GM18907 (cell line): Measurements from ENCODE around the gene TPD52L1.
"Not testable (repeated sequence)": the region's sequence is repeated elsewhere in the genome, so short reads cannot be mapped to it uniquely, and the experiment has no call there.

Source experiments
- ATAC-seq: cut with Tn5 transposase; IDR thresholded peaks from one replicate; pipeline ENCODE4 v1.9.1; 2021; ENCODE audit warnings: mild to moderate bottlenecking, moderate library complexity; ENCODE audit not compliant: unreplicated experiment

The TPD52L1 gene

GRCh38 chr6:125140808-125141207 lies 12.8 kb upstream of the TPD52L1 start:
- no peak for ATAC-seq

DNA sequence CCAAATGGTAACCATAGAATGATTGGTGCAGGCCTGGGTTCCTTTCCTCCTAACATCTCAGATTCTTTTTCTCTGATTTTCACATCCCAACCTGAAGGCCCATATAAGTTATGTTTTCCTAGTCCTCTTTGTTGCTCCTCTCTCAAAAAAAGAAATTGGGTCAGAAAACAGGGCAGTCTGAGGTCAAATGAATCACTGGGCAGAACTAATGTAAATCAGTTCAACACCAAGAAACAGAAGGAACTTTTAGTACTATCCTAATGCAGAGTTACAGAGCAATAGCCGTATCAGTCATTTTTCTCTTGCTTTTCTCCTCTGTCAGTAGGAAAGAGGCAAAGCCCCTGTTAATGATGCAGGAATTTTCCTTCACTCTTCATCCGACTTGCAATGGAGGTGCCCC lies 11.0 kb upstream of the TPD52L1 start:
- no peak for ATAC-seq

DNA sequence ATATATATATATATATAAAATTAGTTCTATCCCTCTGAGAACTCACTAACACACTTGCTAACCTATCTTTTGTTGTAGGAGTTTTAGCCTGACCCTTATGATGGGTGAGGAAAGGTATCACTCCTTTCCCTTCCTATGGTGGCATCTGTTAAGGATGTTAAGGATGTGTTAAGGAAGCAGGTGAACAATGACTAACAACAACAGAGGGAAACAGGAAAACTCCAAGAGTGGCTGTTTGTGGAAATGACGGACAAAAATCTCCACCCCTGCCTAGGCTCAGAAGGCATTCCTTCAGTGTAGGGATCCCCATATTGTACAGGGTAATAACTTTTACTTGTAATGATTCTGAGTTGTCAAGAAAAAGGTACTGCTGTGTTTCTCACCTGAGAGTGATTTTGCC lies 8.8 kb upstream of the TPD52L1 start:
- ATAC-seq = no peak

DNA sequence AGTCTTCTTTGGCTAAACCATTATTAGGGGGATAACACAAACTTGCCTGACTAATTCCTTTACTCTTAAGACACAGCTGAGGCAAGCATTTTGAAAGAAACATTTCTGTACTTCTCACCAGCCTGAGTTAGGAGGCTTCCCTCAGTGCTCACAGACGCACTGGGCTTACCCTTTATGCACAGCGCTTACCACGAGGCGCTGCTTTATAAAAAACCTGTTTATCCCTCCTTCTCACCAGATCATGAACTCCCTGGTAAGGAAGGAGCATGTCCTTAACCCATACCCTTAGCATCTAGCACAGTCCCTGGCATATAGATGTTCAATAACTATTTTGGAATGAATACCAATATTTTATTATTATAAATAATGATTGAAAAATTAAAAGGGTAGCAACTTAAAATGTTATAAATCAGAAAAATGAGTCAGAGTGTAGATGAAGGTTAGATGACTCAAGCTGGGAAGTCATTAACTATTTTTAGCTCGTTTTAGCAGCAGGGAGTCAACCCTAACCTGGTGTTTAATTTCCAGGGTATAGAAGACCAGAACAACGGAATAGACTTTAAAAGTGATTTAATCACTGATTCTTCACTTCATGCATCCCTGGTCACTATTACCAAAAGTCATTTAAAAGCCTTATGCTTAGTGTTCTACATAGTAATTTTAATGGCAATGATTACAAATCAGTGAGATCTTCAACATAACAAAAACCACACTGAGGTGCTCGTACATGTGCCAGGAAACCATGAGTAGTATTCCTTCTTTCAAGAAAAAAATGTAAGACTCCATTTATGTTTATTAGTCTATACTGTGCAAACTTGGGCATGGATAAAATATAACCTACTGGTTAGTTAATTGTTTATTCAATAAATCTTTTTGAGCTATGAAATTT lies 4.1 kb upstream of the TPD52L1 start:
- no peak for ATAC-seq

DNA sequence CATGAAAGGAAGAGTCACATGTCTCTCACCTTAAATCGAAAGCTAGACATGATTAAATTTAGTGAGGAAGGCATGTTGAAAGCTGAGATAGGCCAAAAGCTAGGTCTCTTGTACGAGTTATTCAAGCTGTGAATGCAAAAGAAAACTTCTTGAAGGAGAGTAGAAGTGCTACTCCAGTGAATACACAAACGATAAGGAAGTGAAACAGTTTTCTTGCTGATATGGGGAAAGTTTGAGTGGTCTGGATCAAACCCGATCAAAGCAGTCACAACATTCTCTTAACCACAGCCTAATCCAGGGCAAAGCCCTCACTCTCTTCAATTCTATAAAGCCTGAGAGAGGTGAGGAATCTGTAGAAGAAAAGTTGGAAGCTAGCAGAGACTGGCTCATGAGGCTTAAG lies 1.9 kb upstream of the TPD52L1 start:
- ATAC-seq = no peak

DNA sequence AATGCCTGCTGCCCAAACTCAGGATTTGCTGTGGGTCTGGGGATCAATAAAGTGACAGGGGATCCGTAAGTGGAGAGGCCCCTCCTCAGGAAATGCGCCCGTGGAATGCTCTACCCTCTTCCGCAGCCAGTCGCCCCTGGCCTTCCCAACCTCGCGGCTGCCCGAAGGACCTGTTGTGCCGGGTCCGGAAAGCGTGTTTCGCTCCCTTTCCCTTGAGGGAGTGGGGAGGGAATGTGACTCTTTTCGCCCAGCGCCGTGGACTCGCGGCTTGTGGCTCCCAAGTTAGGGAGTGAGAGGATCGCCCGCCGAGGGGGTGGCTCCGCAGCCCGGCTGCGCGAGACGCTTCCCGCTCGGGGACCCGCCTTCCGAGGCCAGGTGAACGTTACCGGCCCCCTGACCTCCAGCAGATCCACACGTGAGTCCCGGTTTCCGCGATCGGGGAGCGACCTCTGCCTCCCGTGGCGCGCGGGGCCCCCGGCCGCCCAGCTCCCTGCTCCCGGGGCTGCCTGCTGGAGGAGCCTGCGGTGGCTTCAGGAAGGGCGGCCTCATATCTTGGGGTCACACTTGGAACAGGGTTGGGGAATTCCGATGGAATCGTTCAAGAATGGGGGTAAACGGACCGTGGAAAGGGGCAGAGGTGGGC lies 666 bp downstream of the TPD52L1 start:
- no peak for ATAC-seq

DNA sequence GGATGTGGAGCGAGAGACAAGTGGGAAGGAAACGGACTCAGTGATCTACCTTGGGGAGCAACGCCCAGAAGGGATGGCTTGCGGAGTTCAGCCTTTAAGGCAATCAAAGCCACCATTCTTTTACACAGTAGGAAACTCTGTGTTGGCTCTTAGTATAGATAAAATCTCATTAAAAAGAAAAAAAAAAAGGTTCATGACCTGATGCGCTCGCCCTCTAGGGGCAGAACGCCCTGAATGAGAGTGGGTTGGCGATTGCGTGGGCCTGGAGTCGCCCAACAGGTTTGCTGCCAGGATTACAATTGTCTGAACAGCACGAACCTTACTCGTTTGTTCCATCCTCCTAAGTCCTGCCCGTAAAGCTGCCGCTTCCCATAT lies 1.2 kb downstream of the TPD52L1 start:
- no peak for ATAC-seq

DNA sequence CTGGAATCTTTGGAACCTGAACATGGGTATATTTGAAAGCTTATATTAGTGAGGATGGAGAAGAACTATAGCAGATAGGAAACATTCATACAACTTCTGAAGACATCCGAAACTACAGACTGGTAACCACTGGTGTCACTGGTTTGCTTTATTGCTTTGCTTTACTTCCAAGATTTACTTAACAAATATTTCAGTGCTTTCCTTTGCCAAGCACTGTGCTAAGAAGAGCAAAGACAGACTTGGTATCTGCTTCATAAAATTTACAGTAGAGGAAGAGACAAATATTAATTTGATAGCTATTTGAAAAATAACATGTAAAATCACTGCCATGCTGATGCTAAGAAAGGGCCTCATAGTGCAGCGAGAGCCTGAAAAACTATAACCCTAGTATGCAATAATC lies 1.8 kb downstream of the TPD52L1 start:
- no peak for ATAC-seq

GRCh38 chr6:125156496-125156895 lies 2.9 kb downstream of the TPD52L1 start:
- no peak for ATAC-seq

DNA sequence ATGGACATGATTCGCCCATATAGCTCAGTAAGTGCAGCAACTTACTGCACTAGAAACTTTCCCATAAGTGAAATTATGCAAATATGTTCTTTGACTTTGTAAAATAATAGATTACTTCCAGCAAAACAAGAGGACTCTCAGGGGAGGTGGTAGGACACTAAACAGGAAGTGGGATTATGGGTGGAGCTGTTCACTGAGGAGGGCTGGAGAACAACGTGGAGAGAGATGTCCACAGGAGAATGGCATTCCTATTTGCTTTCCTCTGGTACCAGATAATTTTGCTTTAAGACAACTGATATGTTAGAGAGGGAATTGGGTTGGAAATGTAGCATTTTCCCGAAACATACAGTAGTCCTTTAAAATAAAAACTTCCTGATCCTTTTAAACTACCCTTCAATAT lies 3.7 kb downstream of the TPD52L1 start:
- ATAC-seq = no peak

- ATAC-seq = no peak
These were observed 4.2 kb downstream of the TPD52L1 start for GRCh38 chr6:125157725-125158124.

- ATAC-seq = not testable (repeated sequence)
These were observed 9.8 kb downstream of the TPD52L1 start for GRCh38 chr6:125163339-125163738.

DNA sequence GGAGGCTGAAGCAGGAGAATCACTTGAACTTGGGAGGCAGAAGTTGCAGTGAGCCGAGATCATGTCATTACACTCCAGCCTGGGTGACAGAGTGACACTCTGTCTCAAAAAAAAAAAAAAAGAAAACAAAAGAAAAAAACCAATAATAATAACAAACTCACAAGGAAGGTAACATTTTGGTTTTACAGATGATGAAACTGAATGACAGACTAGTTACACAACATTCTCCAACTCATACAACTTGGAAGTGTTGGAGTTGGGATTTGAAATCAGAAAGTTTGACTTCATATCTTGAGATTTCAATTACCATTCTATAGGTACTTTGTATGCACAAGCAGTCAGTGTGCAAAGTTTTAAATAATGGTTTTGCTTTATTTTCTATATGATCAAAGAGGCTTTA lies 10.2 kb downstream of the TPD52L1 start:
- ATAC-seq = no peak

GRCh38 chr6:125164696-125165095 lies 11.1 kb downstream of the TPD52L1 start:
- no peak for ATAC-seq

DNA sequence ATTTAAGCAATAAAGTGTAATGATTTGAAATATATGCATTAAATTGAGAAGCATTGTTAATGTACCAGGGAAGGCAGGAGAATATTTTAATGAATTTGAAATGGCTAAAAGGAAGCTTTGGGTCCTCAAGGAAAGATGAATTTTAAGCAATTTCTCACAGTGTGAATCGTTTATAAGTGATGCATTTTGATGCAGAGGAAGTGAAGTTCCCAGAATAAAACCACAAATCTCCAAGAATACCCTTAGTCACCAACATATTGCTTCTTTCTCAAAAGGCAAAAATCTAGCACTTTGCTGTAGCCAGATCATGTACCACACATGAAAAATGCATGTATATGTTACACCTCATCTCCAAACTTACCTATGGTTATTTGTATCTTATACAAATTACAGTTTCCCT lies 11.7 kb downstream of the TPD52L1 start:
- ATAC-seq = no peak

- ATAC-seq = no peak
These were observed 12.2 kb downstream of the TPD52L1 start for GRCh38 chr6:125165776-125166175.

- no peak for ATAC-seq
These were observed 13.1 kb downstream of the TPD52L1 start for GRCh38 chr6:125166711-125167110.

DNA sequence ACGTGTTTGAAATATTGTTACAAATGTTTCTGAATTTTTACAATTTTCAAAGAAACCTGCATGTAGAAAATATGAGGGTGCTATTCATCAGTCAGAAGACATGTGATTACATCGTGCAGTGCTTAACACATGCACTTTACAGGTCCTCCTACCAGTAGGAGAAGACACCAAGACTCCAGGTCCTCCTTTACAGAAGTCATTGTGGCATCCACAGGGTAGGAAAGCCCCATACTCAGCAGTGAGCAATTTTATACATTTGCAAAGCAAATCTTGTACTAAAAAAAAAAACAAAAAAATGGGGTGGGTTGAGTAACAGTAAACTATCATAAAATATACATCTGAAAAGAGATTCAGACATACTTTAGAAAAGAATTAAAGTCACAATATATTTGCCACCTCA lies 14.0 kb downstream of the TPD52L1 start:
- ATAC-seq = no peak

DNA sequence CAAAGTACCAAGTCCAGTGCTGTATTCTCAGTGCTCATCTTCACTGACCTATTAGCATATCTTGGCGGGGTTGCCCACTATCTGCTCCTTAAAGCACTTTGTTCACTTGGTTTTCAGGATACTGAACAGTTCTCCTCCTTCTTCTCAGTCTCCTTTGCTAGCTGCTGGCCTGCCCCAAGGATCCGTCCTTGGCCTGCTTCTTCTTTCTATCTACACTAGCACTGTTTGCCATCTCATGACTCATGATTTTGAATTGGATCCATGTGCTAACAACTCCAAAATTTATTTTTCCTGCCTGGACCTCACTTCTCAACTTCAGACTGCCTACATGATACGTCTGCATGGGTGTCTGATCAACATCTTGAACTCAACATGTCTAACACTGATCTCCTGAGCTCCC lies 15.5 kb downstream of the TPD52L1 start:
- no peak for ATAC-seq

DNA sequence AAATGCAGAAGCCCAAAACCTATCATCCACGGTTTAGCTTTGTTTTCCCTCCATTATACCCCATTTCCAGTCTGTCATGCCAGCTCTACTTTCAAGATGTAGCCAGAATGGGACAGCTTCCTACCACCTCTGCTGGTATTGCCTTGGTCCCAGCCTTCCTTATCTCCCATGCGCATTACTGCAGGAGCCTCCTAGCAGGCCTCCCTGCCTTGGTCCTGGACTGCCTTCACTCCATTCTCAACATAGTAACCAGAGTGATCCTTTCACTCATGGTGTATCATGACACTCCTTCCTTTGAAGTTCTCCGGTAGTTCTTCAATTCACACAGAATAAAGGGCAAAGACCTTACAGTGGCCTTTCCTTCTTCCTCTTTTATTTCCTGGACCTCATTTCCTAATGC lies 15.9 kb downstream of the TPD52L1 start:
- no peak for ATAC-seq

DNA sequence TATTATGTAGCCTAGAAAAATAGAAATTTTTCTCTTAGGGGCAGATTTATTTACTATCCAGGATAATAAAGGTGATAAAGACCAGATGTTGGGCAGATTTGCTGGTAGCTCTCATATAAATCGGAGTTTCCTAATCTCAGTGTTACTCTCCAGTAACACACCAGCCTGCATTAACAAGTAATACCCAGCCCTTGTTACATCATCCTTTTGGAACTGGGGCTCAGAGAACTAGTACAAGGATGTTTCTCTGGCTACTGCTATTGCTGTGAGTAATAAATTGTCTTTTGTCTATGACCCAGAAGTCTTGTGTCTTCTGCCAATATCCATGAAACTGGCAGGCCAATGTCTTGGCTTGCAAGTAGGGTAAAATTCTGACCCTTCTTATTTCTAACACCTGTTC lies 16.8 kb downstream of the TPD52L1 start:
- no peak for ATAC-seq

DNA sequence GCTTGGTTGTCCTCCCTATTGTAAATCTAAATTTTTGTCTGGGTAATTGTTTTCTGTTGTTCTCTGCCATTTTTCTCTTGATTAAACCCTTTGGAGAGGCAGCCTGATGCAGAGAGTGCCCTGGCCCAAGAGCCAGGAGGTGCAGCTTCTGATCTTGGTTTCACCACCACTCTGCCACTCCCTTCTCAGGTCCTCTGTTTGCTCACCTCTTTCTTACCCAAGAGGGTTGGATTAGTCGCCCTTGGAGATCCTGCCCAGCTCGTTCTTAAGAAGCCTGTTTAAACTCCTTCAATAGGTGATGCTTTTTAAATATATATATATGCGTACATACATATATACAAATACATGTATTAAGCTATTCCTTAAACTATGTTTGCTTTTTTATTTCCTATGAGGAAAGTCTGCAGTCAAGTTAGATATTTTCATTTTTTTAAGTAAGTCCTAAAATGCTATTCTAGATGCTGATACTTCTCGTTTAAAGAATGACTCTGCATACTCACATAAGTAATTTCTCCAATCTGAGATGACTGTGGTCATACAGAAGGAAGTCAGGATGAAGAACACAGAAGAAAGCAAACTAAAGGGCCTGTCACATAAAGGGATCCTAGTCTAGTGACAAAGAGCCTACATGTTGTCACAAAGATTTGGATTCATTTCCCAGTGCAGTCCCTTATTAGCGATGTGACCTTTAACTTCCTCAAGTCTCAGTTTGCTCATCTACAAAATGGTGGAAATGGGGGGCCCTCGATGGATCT lies 19.9 kb downstream of the TPD52L1 start:
- ATAC-seq = no peak
